Breast epithelium (tissue), 3 donors: ENCODE measurements around the gene CSNK1G1.

Experiments used
- POLR2A ChIP-seq: fragments of 450-650 bp; IDR thresholded peaks from one replicate; pipeline ENCODE4 v1.6.1; 2016; ENCODE audit warnings: antibody characterized with exemption, mild to moderate bottlenecking, moderate library complexity
- POLR2AphosphoS5 ChIP-seq, 3 donors: sonication (generic); formaldehyde crosslinking; IDR thresholded peaks; one replicate each; pipeline ENCODE4 v1.6.1; 2017; ENCODE audit warnings: antibody characterized with exemption in 3 of 3
- TF ChIP-seq, protein P1 (sequence below), 3 donors: fragments of 450-650 bp; IDR thresholded peaks; one replicate each; pipeline ENCODE4 v1.5.1; 2016 to 2017; ENCODE audit warnings: antibody characterized with exemption in 3 of 3, mild to moderate bottlenecking in 3 of 3, moderate library complexity in 3 of 3

- TF ChIP-seq, protein P1, sequence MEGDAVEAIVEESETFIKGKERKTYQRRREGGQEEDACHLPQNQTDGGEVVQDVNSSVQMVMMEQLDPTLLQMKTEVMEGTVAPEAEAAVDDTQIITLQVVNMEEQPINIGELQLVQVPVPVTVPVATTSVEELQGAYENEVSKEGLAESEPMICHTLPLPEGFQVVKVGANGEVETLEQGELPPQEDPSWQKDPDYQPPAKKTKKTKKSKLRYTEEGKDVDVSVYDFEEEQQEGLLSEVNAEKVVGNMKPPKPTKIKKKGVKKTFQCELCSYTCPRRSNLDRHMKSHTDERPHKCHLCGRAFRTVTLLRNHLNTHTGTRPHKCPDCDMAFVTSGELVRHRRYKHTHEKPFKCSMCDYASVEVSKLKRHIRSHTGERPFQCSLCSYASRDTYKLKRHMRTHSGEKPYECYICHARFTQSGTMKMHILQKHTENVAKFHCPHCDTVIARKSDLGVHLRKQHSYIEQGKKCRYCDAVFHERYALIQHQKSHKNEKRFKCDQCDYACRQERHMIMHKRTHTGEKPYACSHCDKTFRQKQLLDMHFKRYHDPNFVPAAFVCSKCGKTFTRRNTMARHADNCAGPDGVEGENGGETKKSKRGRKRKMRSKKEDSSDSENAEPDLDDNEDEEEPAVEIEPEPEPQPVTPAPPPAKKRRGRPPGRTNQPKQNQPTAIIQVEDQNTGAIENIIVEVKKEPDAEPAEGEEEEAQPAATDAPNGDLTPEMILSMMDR (IDR thresholded peaks at IDR 0.05): no peak
- TF ChIP-seq POLR2AphosphoS5 (IDR thresholded peaks at IDR 0.05) (no peak), POLR2A (no peak)
Measured at GRCh38 chr15:64344651-64345294, 11.2 kb downstream of the CSNK1G1 start.
